Peyer's patch (tissue), 4 donors: Measurements from ENCODE around the gene PIK3C2G. TPM values are rescaled to one million over a fixed set of nuclear protein-coding genes. Genes with fewer than 3 reads are reported as not detected.

Experiments used
- DNase-seq, 3 donors: peaks; one replicate each; pipeline ENCODE4 v3.0.0-alpha.2; 2017 to 2019
- H3K27ac ChIP-seq, 4 donors: fragments of 200-600 bp; sonication (generic); one replicate each; pipeline ENCODE4 v1.5.1; 2016 to 2019
- H3K27me3 ChIP-seq, 2 donors: fragments of 200-600 bp; sonication (generic); one replicate each; pipeline ENCODE4 v1.5.1; 2019
- H3K36me3 ChIP-seq, 3 donors: fragments of 200-600 bp; sonication (generic); one replicate each; pipeline ENCODE4 v1.5.1; 2016 to 2019
- H3K4me1 ChIP-seq, 4 donors: fragments of 200-600 bp; sonication (generic); one replicate each; pipeline ENCODE4 v1.5.1; 2016 to 2019
- H3K4me3 ChIP-seq, 4 donors: fragments of 200-600 bp; sonication (generic); 1 replicate in 3 of 4; 2 replicates in 1 of 4; pipeline ENCODE4 v1.5.1; 2016 to 2019; ENCODE audit warnings: mild to moderate bottlenecking in 1 of 4
- H3K9me3 ChIP-seq, 4 donors: fragments of 200-600 bp; sonication (generic); one replicate each; pipeline ENCODE4 v1.5.1; 2016 to 2019; ENCODE audit warnings: mild to moderate bottlenecking in 1 of 4
- CTCF ChIP-seq, 6 experiments: fragments of 450-650 bp in 4 of 6; fragments of 200-600 bp in 2 of 6; sonication (generic) in 1 of 6; IDR thresholded peaks; one replicate each; pipeline ENCODE4 v1.5.1; 2017 to 2019; ENCODE audit warnings: antibody characterized with exemption in 6 of 6, mild to moderate bottlenecking in 3 of 6, moderate library complexity in 1 of 6
- POLR2A ChIP-seq, 2 donors: fragments of 450-650 bp; IDR thresholded peaks; one replicate each; pipeline ENCODE4 v1.5.1; 2017; ENCODE audit warnings: antibody characterized with exemption in 2 of 2, mild to moderate bottlenecking in 2 of 2, moderate library complexity in 2 of 2
- total RNA-seq, 4 donors: library from RNA; depleted of rRNA; stranded (reverse); fragments of >200 nt; gene quantifications; one replicate each; pipeline ENCODE4 v1.1.0, GENCODE V29; 2016

Gene PIK3C2G
- total RNA-seq, 4 donors from 2014 or later: 4.1 to 32.1 (median 24.6) TPM

- Histone ChIP-seq H3K27ac (no peak overlapping the region), H3K4me3 (no peak overlapping the region), H3K4me1 (no peaks in the 10 kb centered on the region), H3K9me3 (no peaks in the 10 kb centered on the region), H3K36me3 (no peaks in the 10 kb centered on the region), H3K27me3 (no peaks in the 10 kb centered on the region)
- no peak for TF ChIP-seq POLR2A (IDR thresholded peaks at IDR 0.05)
- TF ChIP-seq CTCF (IDR thresholded peaks at IDR 0.05): no peak
- no peak for DNase-seq
These were observed 43.3 kb downstream of the PIK3C2G start for GRCh38 chr12:18304609-18305008.

- Histone ChIP-seq H3K36me3 (no peaks in the 10 kb centered on the region), H3K9me3 (no peaks in the 10 kb centered on the region), H3K27me3 (no peaks in the 10 kb centered on the region), H3K4me1 (no peaks in the 10 kb centered on the region), H3K4me3 (no peak overlapping the region), H3K27ac (no peak overlapping the region)
- no peak for TF ChIP-seq POLR2A (IDR thresholded peaks at IDR 0.05)
- no peak for TF ChIP-seq CTCF (IDR thresholded peaks at IDR 0.05)
- DNase-seq: no peak
These were observed 45.0 kb downstream of the PIK3C2G start for GRCh38 chr12:18306311-18306710.

DNA sequence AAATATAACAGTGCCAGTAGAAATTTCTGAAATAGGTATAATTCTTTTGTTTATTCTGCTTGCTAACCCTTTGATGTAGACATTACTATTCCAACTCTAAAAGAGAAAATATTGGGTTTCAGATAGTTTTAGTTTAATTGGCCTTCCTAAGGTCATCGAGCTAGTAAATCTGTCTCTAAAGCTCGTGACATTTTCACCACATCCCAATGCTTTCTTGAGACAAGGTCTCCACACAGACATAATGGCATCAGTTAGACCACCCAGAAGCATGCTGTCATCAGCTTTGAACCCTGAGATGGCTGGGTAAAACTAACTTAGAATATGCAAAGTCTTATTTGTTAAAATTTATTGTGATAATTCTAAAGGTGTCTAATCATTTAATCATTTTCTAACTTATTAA is 52.0 kb downstream of the PIK3C2G start:
- no peak overlapping the region for H3K4me3 ChIP-seq
- no peak for TF ChIP-seq CTCF (IDR thresholded peaks at IDR 0.05)
- TF ChIP-seq POLR2A (IDR thresholded peaks at IDR 0.05): no peak
- no peak for DNase-seq
- H3K27me3 ChIP-seq: no peaks in the 10 kb centered on the region
- no peaks in the 10 kb centered on the region for H3K9me3 ChIP-seq
- no peak overlapping the region for H3K27ac ChIP-seq
- no peaks in the 10 kb centered on the region for H3K4me1 ChIP-seq
- H3K36me3 ChIP-seq: no peaks in the 10 kb centered on the region

DNA sequence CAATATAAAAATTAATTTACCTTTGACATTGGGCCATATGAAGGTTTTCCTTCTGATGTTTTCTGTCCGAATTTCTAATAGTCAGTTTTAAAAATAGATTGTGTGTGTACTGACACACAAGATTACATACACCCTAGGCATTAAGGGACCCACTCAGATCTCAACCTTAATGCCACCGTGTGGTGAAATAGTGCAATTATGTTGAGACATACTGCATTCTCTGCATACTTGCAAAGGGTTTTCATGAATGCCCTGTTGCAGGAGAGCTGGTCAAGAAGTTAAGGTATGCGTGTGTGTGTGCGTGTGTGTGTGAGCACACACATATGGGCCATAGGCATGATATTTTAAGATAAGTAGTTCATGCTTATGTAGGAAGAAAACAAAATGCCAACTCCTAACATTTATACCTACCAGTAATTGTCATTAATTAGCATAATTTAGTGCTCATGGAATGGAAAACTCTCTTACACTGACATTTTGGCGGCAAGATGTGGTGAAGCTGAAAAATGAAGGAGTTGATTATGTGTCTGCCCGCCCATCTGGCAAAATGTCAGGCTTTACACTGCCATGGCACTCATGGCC is 58.8 kb downstream of the PIK3C2G start:
- H3K36me3 ChIP-seq: no peaks in the 10 kb centered on the region
- DNase-seq: peak in 1 of 3 donors; percentile 56
- H3K27me3 ChIP-seq: no peaks in the 10 kb centered on the region
- no peaks in the 10 kb centered on the region for H3K9me3 ChIP-seq
- TF ChIP-seq POLR2A (IDR thresholded peaks at IDR 0.05): no peak
- peak in 4 of 6 experiments; percentile 9 to 58 (median 56) for TF ChIP-seq CTCF (IDR thresholded peaks at IDR 0.05)
- H3K4me3 ChIP-seq: no peak overlapping the region
- H3K27ac ChIP-seq: no peak overlapping the region
- no peaks in the 10 kb centered on the region for H3K4me1 ChIP-seq

- TF ChIP-seq CTCF (IDR thresholded peaks at IDR 0.05) (no peak), POLR2A (IDR thresholded peaks at IDR 0.05) (no peak)
- Histone ChIP-seq H3K36me3 (no peaks in the 10 kb centered on the region), H3K9me3 (no peaks in the 10 kb centered on the region), H3K4me1 (no peaks in the 10 kb centered on the region), H3K4me3 (no peak overlapping the region), H3K27me3 (no peaks in the 10 kb centered on the region), H3K27ac (no peak overlapping the region)
- no peak for DNase-seq
These were observed 59.7 kb downstream of the PIK3C2G start for GRCh38 chr12:18320976-18321375.

GRCh38 chr12:18323159-18323558 is 61.8 kb downstream of the PIK3C2G start:
- no peak for TF ChIP-seq CTCF (IDR thresholded peaks at IDR 0.05)
- no peak for TF ChIP-seq POLR2A (IDR thresholded peaks at IDR 0.05)
- no peaks in the 10 kb centered on the region for H3K27me3 ChIP-seq
- DNase-seq: no peak
- H3K9me3 ChIP-seq: no peaks in the 10 kb centered on the region
- no peak overlapping the region for H3K4me3 ChIP-seq
- no peaks in the 10 kb centered on the region for H3K36me3 ChIP-seq
- no peaks in the 10 kb centered on the region for H3K4me1 ChIP-seq
- H3K27ac ChIP-seq: no peak overlapping the region
